H9 (cell line): ENCODE data around the gene MAPK12. TPM values are rescaled to one million over a fixed set of nuclear protein-coding genes. Genes with fewer than 3 reads are reported as not detected.

Experiments
- DNase-seq: peaks from one replicate; pipeline ENCODE4 v3.0.0-alpha.2; 2017
- H2AFZ ChIP-seq: one replicate; pipeline ENCODE4 v1.6.1; 2013; ENCODE audit warnings: mild to moderate bottlenecking, low read length, control low read depth, moderate library complexity
- H2AK5ac ChIP-seq: 2 replicates; pipeline ENCODE4 v1.6.1; 2013; ENCODE audit warnings: low read length, control low read depth, mixed read lengths; ENCODE audit not compliant: insufficient read length
- H2BK120ac ChIP-seq: one replicate; pipeline ENCODE4 v1.6.1; 2013; ENCODE audit warnings: low read depth, mild to moderate bottlenecking, low read length, control low read depth, inconsistent platforms; ENCODE audit not compliant: poor library complexity, severe bottlenecking
- H2BK12ac ChIP-seq: 2 replicates; pipeline ENCODE4 v1.6.1; 2013; ENCODE audit warnings: low read length, control low read depth, mixed read lengths, low read depth; ENCODE audit not compliant: insufficient read length
- H2BK15ac ChIP-seq: 2 replicates; pipeline ENCODE4 v1.6.1; 2013; ENCODE audit warnings: low read depth, low read length, control low read depth
- H2BK20ac ChIP-seq: one replicate; pipeline ENCODE4 v1.6.1; 2013; ENCODE audit warnings: low read depth, mild to moderate bottlenecking, low read length, control low read depth, inconsistent platforms; ENCODE audit not compliant: poor library complexity, severe bottlenecking
- H2BK5ac ChIP-seq: 2 replicates; pipeline ENCODE4 v1.6.1; 2013; ENCODE audit warnings: low read length, control low read depth, mixed read lengths; ENCODE audit not compliant: insufficient read length
- H3K14ac ChIP-seq: 2 replicates; pipeline ENCODE4 v1.6.1; 2013; ENCODE audit warnings: low read length, control low read depth; ENCODE audit not compliant: insufficient read depth
- H3K18ac ChIP-seq: 2 replicates; pipeline ENCODE4 v1.6.1; 2013; ENCODE audit warnings: low read depth, mild to moderate bottlenecking, mixed read lengths, low read length, control low read depth; ENCODE audit not compliant: insufficient read length
- H3K23ac ChIP-seq: 2 replicates; pipeline ENCODE4 v1.6.1; 2013; ENCODE audit warnings: low read length, control low read depth, mixed read lengths, low read depth; ENCODE audit not compliant: insufficient read length
- H3K23me2 ChIP-seq: 2 replicates; pipeline ENCODE4 v1.6.1; 2013; ENCODE audit warnings: low read depth, mild to moderate bottlenecking, mixed read lengths, low read length, control low read depth; ENCODE audit not compliant: insufficient read length, poor library complexity, severe bottlenecking
- H3K27ac ChIP-seq: 2 replicates; pipeline ENCODE4 v1.5.1; 2013; ENCODE audit warnings: low read length, control low read depth, mixed read lengths, low read depth; ENCODE audit not compliant: insufficient read length
- H3K27me3 ChIP-seq: 2 replicates; pipeline ENCODE4 v1.6.1; 2013; ENCODE audit warnings: low read length, control low read depth, inconsistent platforms; ENCODE audit not compliant: insufficient read depth
- H3K4ac ChIP-seq: 2 replicates; pipeline ENCODE4 v1.6.1; 2013; ENCODE audit warnings: low read depth, mild to moderate bottlenecking, control low read depth, inconsistent platforms, low read length, moderate library complexity
- H3K4me1 ChIP-seq: 2 replicates; pipeline ENCODE4 v1.6.1; 2013; ENCODE audit warnings: low read length, control low read depth, inconsistent platforms; ENCODE audit not compliant: insufficient read depth
- H3K4me2 ChIP-seq: 2 replicates; pipeline ENCODE4 v1.6.1; 2013; ENCODE audit warnings: low read length, control low read depth, mixed read lengths; ENCODE audit not compliant: insufficient read length, insufficient read depth
- H3K56ac ChIP-seq: 2 replicates; pipeline ENCODE4 v1.6.1; 2013; ENCODE audit warnings: low read depth, mild to moderate bottlenecking, mixed read lengths, low read length, control low read depth; ENCODE audit not compliant: insufficient read length
- H3K79me1 ChIP-seq: 2 replicates; pipeline ENCODE4 v1.6.1; 2013; ENCODE audit warnings: low read depth, mild to moderate bottlenecking, moderate library complexity, low read length, control low read depth, inconsistent platforms; ENCODE audit not compliant: insufficient read depth, poor library complexity, severe bottlenecking
- H3K79me2 ChIP-seq: 2 replicates; pipeline ENCODE4 v1.6.1; 2013; ENCODE audit warnings: low read length, control low read depth, inconsistent platforms; ENCODE audit not compliant: insufficient read depth
- H3K9ac ChIP-seq: 2 replicates; pipeline ENCODE4 v1.6.1; 2013; ENCODE audit warnings: low read length, control low read depth, mixed read lengths; ENCODE audit not compliant: insufficient read length; ENCODE audit errors: extremely low read depth
- H3K9me3 ChIP-seq: one replicate; pipeline ENCODE4 v1.6.1; 2013; ENCODE audit warnings: low read depth, low read length, inconsistent platforms; ENCODE audit not compliant: control insufficient read depth
- H3T11ph ChIP-seq: one replicate; pipeline ENCODE4 v1.6.1; 2013; ENCODE audit warnings: mild to moderate bottlenecking, low read length, control low read depth, inconsistent platforms
- H4K20me1 ChIP-seq: one replicate; pipeline ENCODE4 v1.6.1; 2013; ENCODE audit not compliant: control insufficient read depth, insufficient read length, insufficient read depth
- H4K5ac ChIP-seq: 2 replicates; pipeline ENCODE4 v1.6.1; 2013; ENCODE audit warnings: low read depth, mild to moderate bottlenecking, mixed read lengths, low read length, control low read depth; ENCODE audit not compliant: insufficient read length
- H4K8ac ChIP-seq: replicated peaks from 2 replicates; pipeline ENCODE4 v1.6.1; 2013; ENCODE audit warnings: low read length, control low read depth, mixed read lengths, low read depth; ENCODE audit not compliant: insufficient read length
- H4K91ac ChIP-seq: 2 replicates; pipeline ENCODE4 v1.6.1; 2013; ENCODE audit warnings: low read depth, mild to moderate bottlenecking, moderate library complexity, mixed read lengths, low read length, control low read depth; ENCODE audit not compliant: insufficient read length
- H3K27ac Mint-ChIP-seq, 3 experiments: 2 replicates in 2 of 3; 3 replicates in 1 of 3; pipeline ENCODE4 v1.8.0; 2020 to 2021; ENCODE audit warnings: mixed read lengths in 3 of 3, mild to moderate bottlenecking in 1 of 3, moderate library complexity in 1 of 3
- H3K27me3 Mint-ChIP-seq: 2 replicates; pipeline ENCODE4 v1.8.0; 2021; ENCODE audit warnings: low read depth, mild to moderate bottlenecking, moderate library complexity, mixed read lengths
- H3K36me3 Mint-ChIP-seq, 3 experiments: 2 replicates in 2 of 3; 3 replicates in 1 of 3; pipeline ENCODE4 v1.8.0; 2020 to 2021; ENCODE audit warnings: low read depth in 3 of 3, mixed read lengths in 3 of 3; ENCODE audit not compliant: insufficient read depth in 1 of 3
- H3K4me1 Mint-ChIP-seq, 2 experiments: 2 replicates each; pipeline ENCODE4 v1.8.0; 2020; ENCODE audit warnings: mixed read lengths in 2 of 2
- H3K4me3 Mint-ChIP-seq, 2 experiments: 2 replicates in 1 of 2; 3 replicates in 1 of 2; pipeline ENCODE4 v1.8.0; 2020 to 2021; ENCODE audit warnings: mild to moderate bottlenecking in 2 of 2, mixed read lengths in 2 of 2, moderate library complexity in 1 of 2
- H3K9me3 Mint-ChIP-seq, 2 experiments: 2 replicates in 1 of 2; 3 replicates in 1 of 2; pipeline ENCODE4 v1.8.0; 2020; ENCODE audit warnings: mild to moderate bottlenecking in 2 of 2, mixed read lengths in 2 of 2, moderate library complexity in 1 of 2
- WGBS: extraction: QIAGEN DNeasy Blood & Tissue Kit; methylation state at CpG from one replicate; pipeline ENCODE4 v1.1.7; 2013; ENCODE audit warnings: missing lambda C conversion rate, low lambda C conversion rate, mixed read lengths; ENCODE audit not compliant: insufficient read length; ENCODE audit errors: extremely low coverage; 5-methylcytosine and 5-hydroxymethylcytosine counted together
- total RNA-seq: library from RNA; stranded (reverse); gene quantifications from 2 replicates; pipeline ENCODE4 v1.2.1, GENCODE V29; 2021
- TF ChIP-seq, protein P1 (sequence below): fragments of 200-600 bp; sonication (generic); conservative IDR thresholded peaks from 3 replicates; pipeline ENCODE4 v1.8.0; 2021; ENCODE audit warnings: antibody characterized with exemption, mild to moderate bottlenecking

MAPK12 gene
- total RNA-seq, 1 experiment from 2014 or later: 31.3 TPM

GRCh38 chr22:50308986-50309600, 47.6 kb upstream of the MAPK12 start:
- no peaks in the 10 kb centered on the region for H3K79me1 ChIP-seq
- Mint-ChIP-seq H3K4me3 (peak overlapping the region in 1 of 2 experiments; percentile 2; a peak in 2 of 5 replicates), H3K36me3 (no peaks in the 10 kb centered on the region; a peak in 1 of 7 replicates), H3K4me1 (peaks cover 17 to 22% of the 10 kb centered on the region in 2 experiments), H3K27me3 (peaks cover 4% of the 10 kb centered on the region), H3K27ac (peak overlapping the region in 1 of 3 experiments; percentile 29; a peak in 1 of 7 replicates), H3K9me3 (no peaks in the 10 kb centered on the region)
- TF ChIP-seq, protein P1, sequence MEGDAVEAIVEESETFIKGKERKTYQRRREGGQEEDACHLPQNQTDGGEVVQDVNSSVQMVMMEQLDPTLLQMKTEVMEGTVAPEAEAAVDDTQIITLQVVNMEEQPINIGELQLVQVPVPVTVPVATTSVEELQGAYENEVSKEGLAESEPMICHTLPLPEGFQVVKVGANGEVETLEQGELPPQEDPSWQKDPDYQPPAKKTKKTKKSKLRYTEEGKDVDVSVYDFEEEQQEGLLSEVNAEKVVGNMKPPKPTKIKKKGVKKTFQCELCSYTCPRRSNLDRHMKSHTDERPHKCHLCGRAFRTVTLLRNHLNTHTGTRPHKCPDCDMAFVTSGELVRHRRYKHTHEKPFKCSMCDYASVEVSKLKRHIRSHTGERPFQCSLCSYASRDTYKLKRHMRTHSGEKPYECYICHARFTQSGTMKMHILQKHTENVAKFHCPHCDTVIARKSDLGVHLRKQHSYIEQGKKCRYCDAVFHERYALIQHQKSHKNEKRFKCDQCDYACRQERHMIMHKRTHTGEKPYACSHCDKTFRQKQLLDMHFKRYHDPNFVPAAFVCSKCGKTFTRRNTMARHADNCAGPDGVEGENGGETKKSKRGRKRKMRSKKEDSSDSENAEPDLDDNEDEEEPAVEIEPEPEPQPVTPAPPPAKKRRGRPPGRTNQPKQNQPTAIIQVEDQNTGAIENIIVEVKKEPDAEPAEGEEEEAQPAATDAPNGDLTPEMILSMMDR: no peak
- H2BK5ac ChIP-seq: no peak overlapping the region
- no peak overlapping the region for H2AK5ac ChIP-seq
- H3K27ac ChIP-seq: no peak overlapping the region
- H3T11ph ChIP-seq: no peak overlapping the region
- no peak overlapping the region for H2BK12ac ChIP-seq
- no peak overlapping the region for H4K5ac ChIP-seq
- no peak overlapping the region for H3K18ac ChIP-seq
- H4K20me1 ChIP-seq: no peaks in the 10 kb centered on the region
- H2BK120ac ChIP-seq: no peak overlapping the region
- no peak overlapping the region for H3K4ac ChIP-seq
- H3K4me2 ChIP-seq: no peak overlapping the region
- no peak for DNase-seq
- H3K9me3 ChIP-seq: no peaks in the 10 kb centered on the region
- H3K9ac ChIP-seq: no peak overlapping the region
- H3K56ac ChIP-seq: no peak overlapping the region
- H3K23me2 ChIP-seq: peaks cover 5% of the 10 kb centered on the region
- no peak overlapping the region for H3K14ac ChIP-seq
- H3K23ac ChIP-seq: no peak overlapping the region
- no peak overlapping the region for H2AFZ ChIP-seq
- WGBS: no CpG with 5 or more reads among the region's 9 CpGs
- no peak overlapping the region for H2BK20ac ChIP-seq
- H3K79me2 ChIP-seq: no peaks in the 10 kb centered on the region
- H3K4me1 ChIP-seq: no peaks in the 10 kb centered on the region; the same call in 1 of the 2 replicates
- no peak overlapping the region for H4K8ac ChIP-seq
- no peak overlapping the region for H2BK15ac ChIP-seq
- H3K27me3 ChIP-seq: no peaks in the 10 kb centered on the region
- no peak overlapping the region for H4K91ac ChIP-seq
